HG03135 (cell line): ENCODE measurements around the gene JARID2.

Source experiments
- ATAC-seq: cut with Tn5 transposase; IDR thresholded peaks from one replicate; pipeline ENCODE4 v1.9.1; 2021; ENCODE audit warnings: mild to moderate bottlenecking, moderate library complexity; ENCODE audit not compliant: unreplicated experiment

The JARID2 gene

DNA sequence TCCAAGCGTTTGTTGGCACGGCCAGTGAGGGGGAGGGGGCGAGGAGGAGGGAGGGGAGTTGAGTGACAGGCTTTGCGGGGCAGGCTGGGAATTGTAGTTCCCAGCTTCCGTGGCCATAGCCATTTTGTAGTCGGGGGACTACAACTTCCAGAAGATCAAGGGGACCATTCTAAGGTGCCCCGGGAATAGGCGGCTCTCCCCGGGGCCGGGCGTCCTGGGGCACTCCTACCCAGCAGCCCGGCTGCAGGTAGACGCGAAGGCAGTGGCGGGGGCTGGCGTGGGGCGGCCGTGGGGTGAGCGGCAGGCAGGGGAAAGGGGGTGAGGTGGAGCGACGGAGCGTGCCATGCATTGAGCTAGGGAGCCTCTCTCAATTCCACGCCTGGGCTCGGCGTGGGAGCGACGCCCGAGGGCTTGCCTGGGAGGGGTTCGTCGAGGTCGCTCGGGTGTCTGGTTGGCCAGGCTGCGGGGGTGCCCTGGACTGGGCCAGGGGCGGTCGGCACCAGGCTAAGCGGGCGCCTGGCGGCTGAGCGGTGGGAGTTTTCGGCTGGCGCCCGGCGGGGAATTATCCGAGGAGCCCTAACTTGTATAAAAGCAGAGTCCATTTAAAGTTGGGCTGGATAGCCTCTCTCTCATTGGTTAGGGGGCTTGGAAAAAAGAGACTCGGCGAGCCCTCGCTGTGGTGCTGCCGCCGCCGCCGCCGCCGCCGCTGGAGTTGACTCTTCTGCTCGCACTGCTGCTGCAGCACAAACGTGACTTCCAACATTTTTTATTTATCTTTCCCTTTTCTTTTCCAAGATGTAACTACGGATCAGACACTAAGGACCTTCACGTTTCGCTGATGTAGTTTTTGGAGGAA is at the start of gene JARID2:
Gene JARID2, plus strand, starts transcription at position 709 of the 856 bp plus-strand sequence. CDS start 471 bp downstream, outside the sequence.
- peak; percentile 47 for ATAC-seq

DNA sequence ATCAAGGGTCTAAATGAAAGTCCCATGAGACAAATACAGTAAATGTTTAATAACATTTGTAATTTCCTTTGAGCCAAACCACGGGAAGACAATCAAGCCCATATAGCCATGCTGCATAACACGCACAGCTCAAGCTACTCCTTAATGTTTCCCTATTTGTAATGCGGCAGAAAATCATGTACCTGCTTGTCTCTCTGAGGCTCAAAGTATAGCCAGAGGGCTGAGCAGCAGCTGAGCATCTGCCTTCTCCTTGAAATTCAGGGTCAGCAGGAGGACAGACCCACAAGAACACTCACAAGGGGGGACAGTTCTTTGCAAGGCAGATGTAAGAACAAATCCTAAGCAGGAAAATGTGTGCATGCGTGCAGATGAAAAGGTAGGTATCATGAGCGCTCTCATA is 45.8 kb upstream of the JARID2 start:
- ATAC-seq = no peak

DNA sequence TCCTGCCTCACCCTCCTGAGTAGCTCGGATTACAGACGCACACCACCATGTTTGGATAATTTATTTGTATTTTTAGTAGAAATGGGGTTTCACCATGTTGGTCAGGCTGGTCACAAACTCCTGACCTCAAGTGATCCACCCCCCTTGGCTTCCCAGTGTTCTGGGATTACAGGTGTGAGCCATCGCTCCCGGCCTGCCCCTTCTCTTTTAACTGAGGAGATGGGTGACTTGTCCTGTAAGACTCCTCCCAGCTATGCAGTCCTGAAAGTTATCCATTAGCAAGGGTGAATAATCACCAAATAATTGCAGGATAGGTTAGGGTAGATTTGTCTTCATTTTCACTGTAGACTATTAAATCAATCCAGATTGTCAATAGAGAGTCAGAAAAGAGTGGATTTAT is 40.5 kb upstream of the JARID2 start:
- no peak for ATAC-seq

DNA sequence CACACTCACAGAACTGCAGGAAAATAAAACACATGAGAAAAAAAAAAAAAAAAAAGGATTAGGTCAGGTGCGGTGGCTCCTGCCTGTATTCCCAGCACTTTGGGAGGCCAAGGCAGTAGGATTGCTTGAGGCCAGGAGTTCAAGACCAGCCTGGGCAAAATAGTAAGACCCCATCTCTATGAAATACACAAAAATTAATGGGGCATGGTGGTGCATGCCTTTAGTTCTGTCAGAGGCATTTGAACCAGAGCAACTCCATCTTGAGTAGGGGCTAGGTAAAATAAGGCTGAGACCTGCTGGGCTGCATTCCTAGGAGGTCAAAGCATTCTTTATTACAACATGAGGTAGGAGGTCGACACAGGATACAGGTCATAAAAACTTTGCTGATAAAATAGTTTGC is 39.0 kb upstream of the JARID2 start:
- no peak for ATAC-seq

DNA sequence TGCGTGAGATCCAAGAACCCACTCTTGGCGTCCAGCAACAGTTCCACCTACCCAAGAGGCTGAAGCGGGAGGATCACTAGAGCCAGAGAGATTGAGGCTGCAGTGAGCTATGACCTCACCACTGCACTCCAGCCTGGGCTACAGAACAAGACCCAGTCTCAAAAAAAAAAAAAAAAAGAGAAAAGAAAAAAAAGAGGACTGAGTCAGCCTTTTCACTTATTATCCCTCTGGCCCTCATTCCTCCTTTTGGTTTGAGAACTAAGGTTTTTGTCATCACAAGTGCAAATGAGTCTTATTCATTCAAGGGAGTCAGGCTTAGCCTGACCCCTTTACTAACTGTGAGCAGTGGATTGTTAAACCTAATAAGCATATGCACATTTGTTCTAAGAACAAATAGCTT is 37.9 kb upstream of the JARID2 start:
- ATAC-seq = no peak

DNA sequence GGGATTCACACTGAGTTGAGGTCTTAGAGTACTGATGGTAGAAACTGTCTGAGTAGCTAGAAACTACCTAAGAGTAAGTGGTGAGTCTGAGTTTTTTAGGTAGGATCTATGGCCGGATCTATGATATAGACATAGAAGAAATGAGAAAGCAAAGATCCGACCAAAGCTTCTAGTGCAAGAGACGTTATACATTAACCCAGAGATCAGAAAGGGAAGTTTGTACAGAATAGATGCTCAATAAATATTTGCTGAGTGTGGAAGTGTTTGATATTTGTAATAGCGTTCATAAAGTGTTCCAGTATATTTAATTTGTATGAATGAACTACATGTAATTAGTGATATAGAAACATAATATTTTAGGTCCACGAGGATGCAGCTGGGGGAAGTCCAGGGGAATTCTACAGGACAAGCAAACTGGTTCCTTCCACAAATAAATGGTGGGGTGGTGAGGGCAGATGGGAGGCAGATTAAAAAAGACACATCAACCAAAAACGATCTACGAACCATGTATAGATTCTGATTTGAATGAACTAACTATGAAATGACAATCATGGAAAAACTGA is 31.9 kb upstream of the JARID2 start:
- ATAC-seq = no peak

DNA sequence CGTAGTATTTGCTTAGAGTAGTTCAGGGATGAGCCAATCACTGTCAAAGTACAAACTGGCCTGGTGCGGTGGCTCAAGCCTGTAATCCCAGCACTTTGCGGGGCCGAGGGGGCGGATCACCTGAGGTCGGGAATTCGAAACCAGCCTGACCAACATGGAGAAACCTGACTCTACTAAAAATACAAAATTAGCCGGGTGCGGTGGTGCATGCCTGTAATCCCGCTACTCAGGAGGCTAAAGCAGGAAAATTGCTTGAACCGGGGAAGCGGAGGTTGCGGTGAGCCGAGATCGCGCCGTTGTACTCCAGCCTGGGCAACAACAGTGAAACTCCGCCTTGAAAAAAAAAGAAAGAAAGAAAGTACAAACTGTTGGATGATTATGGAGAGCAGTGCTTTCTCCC is 27.5 kb upstream of the JARID2 start:
- no peak for ATAC-seq

DNA sequence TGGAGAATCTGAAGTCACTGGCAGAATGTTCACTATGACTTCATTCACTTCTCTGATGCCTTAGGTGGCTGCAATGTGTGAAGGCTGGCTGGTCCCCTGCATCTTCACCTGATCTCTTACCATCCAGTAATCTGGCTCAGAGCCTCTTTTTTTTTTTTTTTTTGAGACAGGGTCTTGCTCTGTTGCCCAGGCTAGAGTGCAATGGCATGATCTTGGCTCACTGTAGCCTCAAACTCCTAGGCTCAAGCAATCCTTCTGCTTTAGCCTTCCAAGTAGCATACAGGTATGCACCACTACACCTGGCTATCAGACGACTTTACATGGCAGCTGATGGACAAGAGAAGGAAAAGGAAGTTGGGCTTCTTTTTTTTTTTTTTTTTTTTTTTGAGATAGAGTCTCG is 25.8 kb upstream of the JARID2 start:
- ATAC-seq = no peak

DNA sequence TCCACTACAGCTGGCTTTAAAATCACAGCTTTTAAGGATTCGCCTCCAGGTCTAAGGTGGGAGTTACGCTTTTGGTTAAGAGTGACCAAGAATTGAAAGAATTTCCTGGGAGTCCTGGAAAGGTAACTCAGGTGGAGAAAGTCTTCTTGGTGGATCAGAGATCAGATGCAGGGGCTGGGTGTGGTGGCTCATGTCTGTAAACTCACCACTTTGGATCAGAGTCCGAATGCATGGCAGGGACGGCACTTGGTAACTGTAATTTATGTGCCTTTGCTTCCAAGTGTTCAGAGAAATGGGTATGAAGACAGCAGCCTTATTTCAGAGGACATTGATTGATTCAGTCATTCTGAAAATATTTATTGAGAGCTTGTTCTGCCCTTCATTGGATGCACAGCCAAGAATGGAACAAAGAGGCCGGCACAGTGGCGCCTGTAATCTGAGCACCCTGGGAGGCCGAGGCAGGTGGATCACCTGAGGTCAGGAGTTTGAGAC is 18.0 kb upstream of the JARID2 start:
- ATAC-seq = no peak

DNA sequence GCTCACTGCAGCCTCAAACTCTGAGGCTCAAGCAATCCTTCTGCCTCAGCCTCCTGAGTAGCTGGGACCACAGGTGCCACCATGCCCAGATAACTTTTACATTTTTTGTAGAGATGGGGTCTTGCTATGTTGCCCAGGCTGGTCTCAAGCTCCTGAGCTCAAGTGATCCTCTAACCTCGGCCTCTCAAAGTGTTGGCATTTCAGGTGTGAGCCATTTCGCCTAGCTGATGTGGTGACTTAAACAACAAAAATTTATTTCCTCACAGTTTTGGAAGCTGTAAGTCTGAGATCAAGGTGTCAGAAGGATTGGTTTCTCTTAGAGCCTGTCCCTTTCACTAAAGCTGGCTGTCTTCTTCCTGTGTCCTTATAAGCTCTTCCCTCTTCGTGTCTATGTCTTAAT is 15.0 kb upstream of the JARID2 start:
- no peak for ATAC-seq

DNA sequence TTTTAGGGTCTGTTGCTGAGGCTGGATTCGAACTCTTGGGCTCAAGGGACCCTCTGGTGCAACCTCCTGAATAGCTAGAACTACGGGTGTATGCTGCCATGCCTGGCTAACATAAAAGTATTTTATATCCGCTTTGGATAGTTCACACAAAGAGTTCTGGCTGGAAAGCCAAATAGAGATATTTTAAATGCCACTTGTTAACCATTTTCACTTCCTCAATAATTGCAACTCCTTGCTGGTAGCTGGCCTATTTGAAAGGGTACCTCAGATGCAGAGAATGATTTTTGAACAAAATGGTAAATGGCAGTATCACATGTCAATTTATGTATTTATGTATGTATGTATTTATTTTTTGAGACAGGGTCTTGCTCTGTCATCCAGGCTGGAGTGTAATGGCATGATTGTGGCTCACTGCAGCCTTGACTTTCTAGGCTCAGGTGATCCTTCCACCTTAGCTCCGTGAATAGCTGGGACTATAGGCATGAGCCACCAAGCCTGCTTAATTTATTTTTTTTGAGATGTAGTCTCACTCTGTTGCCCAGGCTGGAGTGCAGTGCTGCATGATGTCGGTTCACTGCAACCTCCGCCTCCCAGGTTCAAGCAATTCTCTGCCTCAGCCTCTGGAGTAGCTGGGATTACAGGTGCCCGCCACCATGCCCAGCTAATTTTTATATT is 12.9 kb upstream of the JARID2 start:
- no peak for ATAC-seq

DNA sequence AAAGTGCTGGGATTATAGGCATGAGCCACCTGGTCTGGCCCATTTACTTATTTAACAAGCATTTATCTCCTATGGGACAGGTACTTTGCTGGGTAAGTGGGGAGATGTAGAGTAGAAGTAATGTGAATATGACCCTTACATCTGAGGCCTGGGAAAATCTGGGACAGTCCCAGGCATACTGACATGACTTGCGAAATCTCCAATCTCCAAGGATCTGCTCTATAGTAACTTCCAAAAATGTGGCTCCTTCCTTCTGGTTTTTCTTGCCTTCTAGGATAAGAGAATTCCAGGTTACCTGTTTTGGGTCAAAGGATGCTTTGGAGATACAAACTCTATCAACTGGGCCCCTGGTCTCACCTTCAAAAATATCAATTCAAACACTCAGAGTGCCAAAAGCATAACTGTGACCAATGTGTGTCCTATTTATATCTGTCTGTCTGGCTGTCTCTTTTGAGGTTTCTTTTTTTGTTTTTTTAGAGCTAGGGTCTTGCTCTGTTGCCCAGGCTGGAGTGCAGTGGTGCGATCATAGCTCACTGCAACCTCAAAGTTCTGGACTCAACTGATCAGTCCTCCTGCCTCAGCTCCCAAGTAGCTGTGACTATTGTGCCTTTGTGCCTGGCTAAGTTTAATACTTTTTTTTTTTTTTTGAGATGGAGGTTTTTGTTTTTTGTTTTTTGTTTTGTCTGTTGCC is 11.7 kb upstream of the JARID2 start:
- ATAC-seq = no peak

DNA sequence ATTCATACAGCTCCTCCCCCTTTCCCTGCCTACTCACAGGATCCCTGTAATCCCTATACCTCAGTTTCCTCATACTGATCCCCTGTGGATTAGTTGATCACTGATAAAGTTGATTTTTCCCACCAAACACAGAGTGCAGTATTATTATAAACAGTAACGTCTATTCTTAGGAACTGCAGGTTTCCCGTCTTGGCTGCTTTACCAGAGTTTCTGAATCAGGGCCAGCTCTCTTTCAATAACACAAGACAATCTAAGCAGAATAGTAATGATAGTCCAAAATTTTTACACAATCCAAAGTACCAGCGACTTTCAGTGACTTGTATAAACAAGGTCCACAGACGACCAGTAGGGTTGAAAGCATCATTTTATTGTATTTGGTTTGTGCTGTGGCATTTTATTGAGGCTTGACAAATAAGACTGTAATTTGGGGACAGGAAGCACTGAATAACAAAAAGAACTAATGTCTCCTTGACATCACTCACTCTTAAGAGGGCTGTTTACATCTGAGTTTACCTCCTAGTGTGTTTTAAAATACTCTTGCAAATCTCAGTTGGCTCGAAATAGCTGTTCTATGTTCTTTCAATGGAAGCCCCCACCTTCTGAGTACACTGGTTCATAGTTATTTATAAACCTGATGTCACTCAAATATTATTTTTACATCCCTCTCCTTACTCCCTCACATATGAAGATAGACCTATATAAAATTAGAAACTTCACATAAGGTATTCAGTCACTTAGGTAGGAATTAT is 6.1 kb upstream of the JARID2 start:
- no peak for ATAC-seq

DNA sequence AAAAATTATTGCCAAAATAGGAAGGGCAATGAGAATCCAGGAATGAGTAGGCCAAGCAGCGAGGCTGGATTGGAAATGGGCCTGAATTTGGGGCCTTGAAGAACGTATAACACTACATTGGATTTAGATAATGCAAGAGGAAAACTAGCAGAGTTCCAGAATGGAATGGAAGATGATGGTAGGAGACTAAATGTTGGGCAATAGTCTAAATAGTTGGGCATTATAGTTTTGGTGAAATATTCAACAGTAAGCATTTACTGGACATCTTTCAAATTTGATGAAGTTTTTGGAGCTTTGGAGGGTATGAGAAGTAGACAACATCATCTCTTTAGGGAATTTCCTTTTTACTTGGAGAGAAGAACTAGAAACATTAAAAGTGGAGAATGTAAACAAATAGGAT is 3.4 kb upstream of the JARID2 start:
- ATAC-seq = no peak

DNA sequence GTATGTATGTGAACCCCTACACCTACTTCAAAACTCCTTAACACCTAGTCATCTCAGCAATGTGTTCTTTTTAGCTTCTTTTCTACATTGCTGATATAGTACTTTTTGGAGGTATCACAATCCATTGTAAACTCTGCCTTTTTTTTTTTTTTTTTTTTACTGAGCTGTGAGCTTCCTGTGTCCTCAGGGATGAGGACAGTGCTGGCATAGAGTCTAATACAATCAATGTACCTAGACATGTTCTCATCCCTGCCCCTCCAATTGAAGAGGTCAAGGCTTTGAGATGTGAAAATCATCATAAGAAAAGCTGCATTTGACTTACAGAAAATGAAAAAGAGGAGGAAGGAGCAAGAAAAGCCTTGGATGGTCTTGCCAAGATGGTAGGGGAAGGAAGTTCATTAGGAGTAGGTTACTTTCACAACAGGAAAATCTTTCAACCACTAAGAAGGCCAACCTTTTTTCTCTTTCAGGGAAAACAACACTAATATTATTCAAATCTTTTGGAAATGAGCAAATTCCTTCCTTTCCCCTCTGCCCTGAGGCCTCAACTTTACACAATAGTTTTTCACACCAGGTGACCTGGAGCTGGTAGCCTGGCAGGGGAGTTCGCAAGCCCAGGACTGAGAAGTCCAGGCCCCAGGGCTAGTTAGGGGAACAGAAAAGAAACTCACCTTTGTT is 2.8 kb upstream of the JARID2 start:
- no peak for ATAC-seq

DNA sequence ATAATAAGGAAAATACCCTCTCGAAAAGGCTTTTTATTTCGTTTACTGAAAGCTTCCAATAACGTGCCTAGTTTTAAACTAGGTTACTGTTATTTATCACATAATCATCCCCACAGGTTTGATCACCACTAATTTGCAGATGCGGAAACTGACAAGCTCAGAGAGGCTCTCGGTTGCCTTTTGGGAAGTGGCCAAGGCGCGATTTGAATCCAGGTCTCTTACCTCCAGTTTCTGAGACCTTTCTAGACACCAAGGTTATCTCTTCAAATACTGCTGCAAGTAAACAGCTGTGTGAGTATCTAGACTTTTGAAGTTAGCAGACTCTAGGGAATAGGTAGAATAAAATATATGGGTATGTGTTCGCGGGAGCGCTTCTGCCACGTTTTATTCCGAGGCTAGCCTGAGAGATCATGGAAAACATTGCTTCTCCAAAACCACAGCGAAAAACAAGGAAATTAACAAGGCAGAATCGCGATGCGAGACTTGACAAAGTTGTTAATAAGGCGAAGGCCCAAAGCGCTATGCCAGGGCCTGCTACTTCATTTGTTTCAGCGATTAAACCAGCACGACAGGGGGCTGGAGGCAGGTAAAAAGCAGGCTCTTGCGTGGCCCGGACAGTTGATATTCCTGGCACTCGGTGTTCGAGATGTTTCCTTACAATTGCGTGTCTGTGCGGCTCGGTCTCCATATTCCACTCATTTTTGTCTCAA is 1.8 kb upstream of the JARID2 start:
- ATAC-seq = no peak

DNA sequence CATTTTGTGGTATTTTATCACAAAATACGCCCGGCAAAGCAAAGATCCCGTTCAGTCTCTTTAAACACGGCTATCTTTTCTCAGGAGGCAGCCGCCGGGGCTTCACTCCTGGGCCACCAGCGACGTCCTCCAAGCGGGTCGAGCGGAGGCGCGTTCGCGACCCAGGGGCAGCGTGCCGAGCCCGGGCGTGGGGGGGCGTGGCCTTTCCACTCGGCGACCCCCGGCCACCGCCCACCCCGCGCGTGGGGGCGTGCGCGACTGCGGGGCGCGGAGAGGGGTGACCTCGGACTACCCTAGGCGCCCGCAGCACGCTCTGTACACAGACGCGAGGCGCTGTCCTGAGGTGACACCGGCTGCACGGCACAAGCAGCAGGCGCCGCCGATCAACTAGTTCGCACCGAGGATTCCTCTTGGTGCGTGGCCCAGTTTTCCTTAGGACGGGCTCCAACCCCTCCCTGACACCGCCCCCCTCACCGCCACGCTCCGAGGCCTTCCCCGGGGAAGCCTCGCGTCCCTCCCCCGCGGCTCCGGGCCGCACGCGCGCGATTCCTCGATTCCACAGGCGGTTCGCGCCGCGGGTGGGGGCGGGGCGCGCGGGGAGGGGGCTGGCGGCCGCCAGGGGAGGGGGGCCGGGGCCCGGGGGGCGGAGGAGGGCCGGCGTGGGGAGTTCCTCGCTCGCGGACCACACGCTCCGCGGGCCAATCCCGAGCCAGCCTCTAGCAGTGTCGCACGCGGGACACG is 1.1 kb upstream of the JARID2 start:
- ATAC-seq = peak; percentile 30

DNA sequence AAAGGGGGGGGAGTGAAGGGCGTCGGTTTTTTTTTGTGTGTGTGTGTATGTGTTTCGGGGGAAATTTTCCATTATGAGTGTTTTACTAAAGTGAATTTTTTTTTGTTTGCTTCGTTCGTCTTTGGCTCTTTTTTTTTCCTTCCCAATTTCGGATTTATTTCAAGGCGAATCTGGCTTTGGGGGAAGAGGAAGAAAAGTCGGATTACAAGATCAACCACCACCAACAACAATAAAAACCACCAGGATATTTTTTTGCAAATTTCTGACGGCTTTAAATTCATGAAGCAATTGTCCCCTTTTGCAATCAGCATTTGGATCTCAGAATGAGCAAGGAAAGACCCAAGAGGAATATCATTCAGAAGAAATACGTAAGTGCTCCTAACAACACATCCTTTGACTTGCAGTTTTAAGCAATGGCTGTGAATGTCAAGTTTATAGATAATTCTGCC is 372 bp downstream of the JARID2 start:
- ATAC-seq = no peak
